Fibroblast of the aortic adventitia (primary cell): ENCODE measurements around the gene SLC46A2. TPM values are rescaled to one million over a fixed set of nuclear protein-coding genes. Genes with fewer than 3 reads are reported as not detected.

Source experiments
- DNase-seq: peaks from one replicate; pipeline ENCODE4 v3.0.0-alpha.2; 2010; ENCODE audit warnings: low read depth
- H3K4me3 ChIP-seq: 2 replicates; pipeline ENCODE4 v1.5.1; 2011; ENCODE audit warnings: low read depth, mild to moderate bottlenecking, control low read depth, low read length, moderate library complexity
- total RNA-seq: library from RNA; depleted of rRNA; stranded (reverse); fragments of >200 nt; gene quantifications from 2 replicates; pipeline ENCODE4 v1.2.3, GENCODE V29; 2012; ENCODE audit warnings: low replicate concordance
- TF ChIP-seq, protein P1 (sequence below): IDR thresholded peaks from 2 replicates; pipeline ENCODE4 v1.5.1; 2011; ENCODE audit warnings: mild to moderate bottlenecking, low read length, control low read depth, inconsistent platforms; ENCODE audit not compliant: insufficient read depth

Gene SLC46A2
- total RNA-seq, 1 donor: not detected

DNA sequence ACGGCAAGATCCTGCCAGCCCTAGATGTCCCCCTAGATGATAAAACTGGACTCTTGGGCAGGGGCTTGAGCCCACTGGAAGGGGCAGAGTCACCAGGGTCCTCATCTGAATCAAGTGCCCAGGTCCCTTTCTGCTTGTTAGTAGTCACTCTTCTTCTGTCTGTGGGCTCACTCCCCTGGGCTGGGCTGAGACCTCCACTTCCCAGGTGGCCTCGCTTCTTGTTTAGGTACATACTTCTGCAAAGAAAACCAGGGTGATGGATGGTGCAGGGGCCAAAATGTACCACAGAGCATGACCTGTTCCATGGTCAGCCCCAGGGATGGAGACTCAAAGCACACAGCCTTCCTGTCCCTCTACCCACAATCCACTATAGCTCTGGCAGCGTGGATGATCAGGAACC is 845 bp upstream of the SLC46A2 start:
- DNase-seq: no peak
- TF ChIP-seq, protein P1, sequence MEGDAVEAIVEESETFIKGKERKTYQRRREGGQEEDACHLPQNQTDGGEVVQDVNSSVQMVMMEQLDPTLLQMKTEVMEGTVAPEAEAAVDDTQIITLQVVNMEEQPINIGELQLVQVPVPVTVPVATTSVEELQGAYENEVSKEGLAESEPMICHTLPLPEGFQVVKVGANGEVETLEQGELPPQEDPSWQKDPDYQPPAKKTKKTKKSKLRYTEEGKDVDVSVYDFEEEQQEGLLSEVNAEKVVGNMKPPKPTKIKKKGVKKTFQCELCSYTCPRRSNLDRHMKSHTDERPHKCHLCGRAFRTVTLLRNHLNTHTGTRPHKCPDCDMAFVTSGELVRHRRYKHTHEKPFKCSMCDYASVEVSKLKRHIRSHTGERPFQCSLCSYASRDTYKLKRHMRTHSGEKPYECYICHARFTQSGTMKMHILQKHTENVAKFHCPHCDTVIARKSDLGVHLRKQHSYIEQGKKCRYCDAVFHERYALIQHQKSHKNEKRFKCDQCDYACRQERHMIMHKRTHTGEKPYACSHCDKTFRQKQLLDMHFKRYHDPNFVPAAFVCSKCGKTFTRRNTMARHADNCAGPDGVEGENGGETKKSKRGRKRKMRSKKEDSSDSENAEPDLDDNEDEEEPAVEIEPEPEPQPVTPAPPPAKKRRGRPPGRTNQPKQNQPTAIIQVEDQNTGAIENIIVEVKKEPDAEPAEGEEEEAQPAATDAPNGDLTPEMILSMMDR: no peak
- no peak overlapping the region for H3K4me3 ChIP-seq

DNA sequence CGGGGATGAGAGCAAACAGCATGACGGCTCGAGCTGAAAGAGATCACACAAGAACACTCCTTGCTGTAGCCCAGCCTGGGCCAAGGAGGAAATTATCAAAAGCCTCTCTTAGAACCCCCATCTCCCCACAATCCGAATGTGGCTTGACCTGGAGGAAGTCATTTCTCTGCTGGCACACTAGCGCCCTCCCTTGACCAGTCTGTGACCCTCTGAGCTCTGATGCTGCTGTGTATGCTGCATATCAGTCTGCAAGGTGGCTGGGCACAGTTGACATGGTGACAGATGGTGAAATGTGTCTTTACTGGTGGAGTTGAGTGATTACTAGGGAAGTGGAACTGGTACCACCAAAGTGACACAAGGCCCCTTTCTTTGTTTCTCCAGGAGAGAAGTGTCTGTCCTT is 3.3 kb downstream of the SLC46A2 start:
- DNase-seq: no peak
- H3K4me3 ChIP-seq: no peak overlapping the region
- TF ChIP-seq, protein P1: no peak

DNA sequence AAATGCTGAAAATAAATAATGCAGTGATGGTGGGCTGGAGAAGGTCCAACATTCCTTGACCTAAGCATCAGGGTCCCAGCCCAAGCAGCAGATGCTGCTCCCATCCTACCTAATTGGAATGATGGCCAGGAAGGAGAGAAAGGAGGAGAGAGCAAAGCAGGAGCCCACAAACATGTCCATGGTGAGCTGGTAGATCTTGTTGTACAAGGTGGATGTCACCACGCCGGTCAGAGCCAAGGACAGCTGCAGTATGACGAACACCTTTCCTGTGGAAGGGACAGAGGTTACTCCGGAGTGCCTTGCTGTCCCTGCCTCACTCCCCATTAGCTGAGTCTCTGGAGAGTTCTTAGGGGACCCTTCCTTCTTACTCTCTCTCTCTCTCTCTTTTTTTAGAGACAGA is 4.3 kb downstream of the SLC46A2 start:
- DNase-seq: no peak
- no peak overlapping the region for H3K4me3 ChIP-seq
- TF ChIP-seq, protein P1: no peak

DNA sequence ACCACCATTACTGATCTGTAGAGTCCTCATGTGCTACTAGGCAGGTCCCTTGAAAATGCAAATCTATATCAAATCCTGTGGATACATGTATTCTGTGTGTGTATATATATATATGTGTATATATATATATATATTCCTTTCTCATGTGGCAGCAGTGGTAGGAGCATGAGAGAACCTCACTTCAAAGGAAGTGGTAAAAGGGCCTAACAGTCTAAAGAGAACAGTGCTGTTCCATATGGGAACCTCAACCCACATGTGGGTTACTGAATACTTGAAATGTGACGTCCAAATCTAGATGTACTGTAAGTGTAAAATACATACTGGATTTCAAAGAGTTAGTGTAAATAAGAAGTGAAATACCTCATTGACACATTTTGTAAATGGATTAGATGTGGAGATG is 5.4 kb downstream of the SLC46A2 start:
- DNase-seq: no peak
- TF ChIP-seq, protein P1: no peak
- H3K4me3 ChIP-seq: no peak overlapping the region

DNA sequence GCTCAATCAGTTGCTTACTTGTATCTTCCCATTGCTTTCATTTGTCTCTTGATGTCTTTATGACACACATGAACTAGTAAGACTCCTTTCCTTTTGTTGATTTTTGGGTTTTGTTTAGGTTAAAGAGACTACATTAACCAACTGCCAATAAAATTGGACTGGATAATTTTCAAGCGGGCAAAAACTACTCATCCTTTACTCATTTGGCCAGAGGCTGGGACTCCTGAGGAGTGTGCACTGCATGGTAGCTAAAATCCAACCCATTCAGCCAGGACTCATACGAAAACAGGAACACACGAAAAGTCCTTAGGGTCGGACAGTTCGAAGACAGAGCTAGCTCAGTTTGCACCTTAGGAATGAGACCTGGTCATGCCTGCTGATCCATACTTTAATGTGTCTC is 6.0 kb downstream of the SLC46A2 start:
- DNase-seq: no peak
- no peak overlapping the region for H3K4me3 ChIP-seq
- TF ChIP-seq, protein P1: no peak

DNA sequence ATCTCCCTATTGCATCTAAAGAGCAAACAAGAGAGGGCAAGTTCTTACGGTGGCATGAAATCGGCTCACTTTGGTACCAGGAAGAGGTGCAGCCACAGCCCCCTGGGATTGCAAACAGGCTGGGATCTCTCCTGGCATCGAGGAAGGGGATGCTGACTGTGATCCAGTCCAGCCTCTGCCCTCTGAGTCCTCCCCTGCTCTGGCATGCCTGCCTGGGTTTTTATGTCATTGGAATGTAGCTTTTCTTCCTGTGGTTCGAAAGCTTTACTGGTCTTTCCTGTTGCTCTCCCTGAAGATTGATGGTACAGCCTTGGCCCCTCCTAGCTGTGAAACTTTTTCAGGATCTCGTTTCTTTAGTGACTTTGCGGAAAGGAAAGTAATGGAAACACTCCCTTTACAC is 6.6 kb downstream of the SLC46A2 start:
- H3K4me3 ChIP-seq: no peak overlapping the region
- DNase-seq: peak; percentile 37
- TF ChIP-seq, protein P1: no peak

DNA sequence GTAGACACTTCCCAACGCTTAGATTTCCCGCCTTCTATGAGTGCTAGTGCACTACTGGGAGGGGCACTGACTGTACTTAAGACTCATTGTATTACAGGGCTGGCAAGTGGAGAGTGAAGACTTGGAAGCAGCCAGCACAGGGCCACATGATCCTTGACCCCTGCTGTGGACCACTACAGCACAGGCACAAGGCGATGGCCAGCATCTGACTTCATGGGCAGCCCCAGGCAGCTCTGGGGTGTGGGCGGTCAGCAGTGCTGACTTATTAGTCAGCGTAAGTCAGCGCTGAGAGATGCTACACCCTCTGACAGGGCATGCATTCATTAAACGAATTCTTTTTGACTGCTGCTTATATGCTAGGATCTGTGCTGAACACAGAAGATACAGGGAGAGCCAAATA is 9.3 kb downstream of the SLC46A2 start:
- TF ChIP-seq, protein P1: no peak
- no peak overlapping the region for H3K4me3 ChIP-seq
- peak; percentile 23 for DNase-seq
